Osteoblast (primary cell): ENCODE results near the gene RCSD1. TPM values are rescaled to one million over a fixed set of nuclear protein-coding genes. Genes with fewer than 3 reads are reported as not detected.

Source experiments
- DNase-seq: peaks from one replicate; pipeline ENCODE4 v3.0.0; 2011; ENCODE audit warnings: low spot score, mixed read lengths; ENCODE audit not compliant: insufficient read length; ENCODE audit errors: missing footprints
- H2AFZ ChIP-seq: 2 replicates; pipeline ENCODE4 v1.6.0; 2011; ENCODE audit warnings: mild to moderate bottlenecking, low read length
- H3K27ac ChIP-seq: 2 replicates; pipeline ENCODE4 v1.5.1; 2011; ENCODE audit warnings: mild to moderate bottlenecking, low read depth, low read length, moderate library complexity
- H3K27me3 ChIP-seq: 2 replicates; pipeline ENCODE4 v1.6.0; 2012; ENCODE audit warnings: mild to moderate bottlenecking, control low read depth, inconsistent platforms, low read length, moderate library complexity; ENCODE audit not compliant: insufficient read depth
- H3K36me3 ChIP-seq: 2 replicates; pipeline ENCODE4 v1.5.1; 2011; ENCODE audit warnings: mild to moderate bottlenecking, low read length, control low read depth, moderate library complexity; ENCODE audit not compliant: insufficient read depth
- H3K4me1 ChIP-seq: 2 replicates; pipeline ENCODE4 v1.5.1; 2011; ENCODE audit warnings: mild to moderate bottlenecking, low read length, control low read depth, moderate library complexity; ENCODE audit not compliant: insufficient read depth
- H3K4me2 ChIP-seq: 2 replicates; pipeline ENCODE4 v1.6.0; 2011; ENCODE audit warnings: mild to moderate bottlenecking, low read length; ENCODE audit not compliant: insufficient read depth
- H3K4me3 ChIP-seq: fragments of 200-600 bp; sonication (generic); 3 replicates; pipeline ENCODE4 v1.5.1; 2012; ENCODE audit warnings: mild to moderate bottlenecking, low read length, inconsistent platforms; ENCODE audit not compliant: insufficient read depth
- H3K79me2 ChIP-seq: 2 replicates; pipeline ENCODE4 v1.6.0; 2012; ENCODE audit warnings: mild to moderate bottlenecking, low read length, control low read depth, inconsistent platforms; ENCODE audit not compliant: insufficient read depth
- H3K9me3 ChIP-seq: 2 replicates; pipeline ENCODE4 v1.5.1; 2011; ENCODE audit warnings: low read depth, low read length, control low read depth
- H4K20me1 ChIP-seq: 2 replicates; pipeline ENCODE4 v1.6.0; 2012; ENCODE audit warnings: mild to moderate bottlenecking, low read length, control low read depth; ENCODE audit not compliant: insufficient read depth
- CTCF ChIP-seq: IDR thresholded peaks from 2 replicates; pipeline ENCODE4 v1.5.1; 2011; ENCODE audit warnings: mild to moderate bottlenecking, low read depth, low read length, moderate library complexity; ENCODE audit errors: extremely low read depth
- total RNA-seq: library from RNA; depleted of rRNA; stranded (reverse); fragments of >200 nt; gene quantifications from 2 replicates; pipeline ENCODE4 v1.2.3, GENCODE V29; 2012

RCSD1 gene
- total RNA-seq, 1 donor, result under 0.01 TPM

DNA sequence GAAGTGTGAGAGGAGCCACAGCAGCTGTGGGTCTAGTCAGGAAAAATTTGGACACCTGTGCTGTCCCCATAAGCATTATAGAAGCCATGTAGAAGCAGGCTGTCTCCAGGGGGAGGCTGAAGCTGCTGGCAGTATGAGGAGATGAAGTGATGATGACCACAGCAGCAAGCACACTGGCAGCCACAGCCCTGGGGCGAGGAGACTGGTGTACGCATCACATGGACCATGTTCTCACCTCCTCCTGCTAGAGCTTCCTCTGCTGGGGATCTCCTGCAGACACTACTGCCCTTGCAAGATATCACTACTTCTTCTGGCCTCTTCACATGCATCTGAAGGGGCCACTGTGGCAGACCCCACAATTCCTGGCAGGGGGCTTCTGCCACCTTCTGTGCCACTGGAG lies 42.7 kb upstream of the RCSD1 start:
- no peaks in the 10 kb centered on the region for H3K36me3 ChIP-seq
- no peak for DNase-seq
- H3K4me3 ChIP-seq, result no peak overlapping the region
- no peak overlapping the region for H3K27ac ChIP-seq
- no peaks in the 10 kb centered on the region for H3K4me1 ChIP-seq
- H3K27me3 ChIP-seq, result no peaks in the 10 kb centered on the region
- no peak for TF ChIP-seq CTCF
- no peak overlapping the region for H2AFZ ChIP-seq
- H4K20me1 ChIP-seq, result no peaks in the 10 kb centered on the region
- H3K4me2 ChIP-seq, result no peak overlapping the region
- H3K9me3 ChIP-seq, result no peaks in the 10 kb centered on the region
- no peaks in the 10 kb centered on the region for H3K79me2 ChIP-seq

DNA sequence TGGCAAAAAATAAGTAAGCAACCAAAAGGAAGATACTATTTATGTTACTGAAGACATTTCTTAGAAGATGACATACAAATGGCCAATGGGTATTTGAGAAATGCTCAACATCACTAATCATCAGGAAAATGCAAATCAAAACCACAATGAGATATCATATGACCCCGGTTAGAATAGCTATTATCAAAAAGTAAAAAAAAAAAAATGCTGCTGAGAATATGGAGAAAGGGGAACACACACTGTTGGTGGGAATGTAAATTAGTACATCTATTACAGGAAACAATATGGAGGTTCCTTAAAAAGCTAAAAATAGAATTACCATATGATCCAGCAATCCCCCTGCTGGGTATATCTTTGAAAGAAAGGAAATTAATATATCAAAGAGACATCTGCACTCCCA lies 42.2 kb upstream of the RCSD1 start:
- Histone ChIP-seq H3K79me2 (no peaks in the 10 kb centered on the region), H3K27me3 (no peaks in the 10 kb centered on the region), H3K36me3 (no peaks in the 10 kb centered on the region), H2AFZ (no peak overlapping the region), H3K4me2 (no peak overlapping the region), H3K4me1 (no peaks in the 10 kb centered on the region), H3K4me3 (no peak overlapping the region), H4K20me1 (no peaks in the 10 kb centered on the region), H3K9me3 (no peaks in the 10 kb centered on the region), H3K27ac (no peak overlapping the region)
- TF ChIP-seq CTCF, result no peak
- DNase-seq, result no peak

DNA sequence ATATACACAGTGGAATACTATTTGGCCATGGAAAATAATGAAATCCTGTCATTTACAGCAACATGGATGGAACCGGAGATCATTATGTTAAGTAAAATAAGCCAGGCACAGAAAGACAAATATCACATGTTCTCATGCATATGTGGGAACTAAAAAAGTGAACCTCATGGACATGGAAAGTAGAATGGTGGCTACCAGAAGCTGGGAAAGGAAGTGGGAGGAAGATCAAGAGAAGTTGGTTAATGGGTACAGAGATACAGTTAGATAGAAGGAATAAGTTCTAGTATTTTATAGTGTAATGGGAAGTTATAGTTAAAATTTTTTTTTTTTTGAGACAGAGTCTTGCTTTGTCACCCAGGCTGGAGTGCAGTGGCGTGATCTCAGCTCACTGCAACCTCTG lies 41.7 kb upstream of the RCSD1 start:
- Histone ChIP-seq H3K9me3 (no peaks in the 10 kb centered on the region), H3K36me3 (no peaks in the 10 kb centered on the region), H3K27ac (no peak overlapping the region), H3K4me2 (no peak overlapping the region), H2AFZ (no peak overlapping the region), H3K4me1 (no peaks in the 10 kb centered on the region), H3K79me2 (no peaks in the 10 kb centered on the region), H3K27me3 (no peaks in the 10 kb centered on the region), H4K20me1 (no peaks in the 10 kb centered on the region), H3K4me3 (no peak overlapping the region)
- DNase-seq, result no peak
- no peak for TF ChIP-seq CTCF

DNA sequence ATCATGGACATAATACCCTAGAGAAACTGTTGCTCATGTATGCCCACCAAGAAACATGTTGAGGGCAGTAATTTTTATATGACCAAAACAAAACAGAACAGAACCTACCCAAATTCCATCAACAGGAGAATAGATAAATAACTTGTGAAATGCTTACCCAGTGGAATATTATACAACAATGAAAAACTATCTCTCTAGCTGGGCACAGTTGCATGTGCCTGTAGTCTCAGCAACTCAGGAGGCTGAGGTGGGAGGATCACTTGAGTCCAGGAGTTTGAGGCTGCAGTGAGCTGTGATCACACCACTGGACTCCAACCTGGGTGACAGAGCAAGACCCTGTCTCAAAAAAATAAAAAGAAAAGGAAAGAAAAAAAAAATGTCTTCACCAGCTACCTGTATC lies 37.6 kb upstream of the RCSD1 start:
- DNase-seq, result no peak
- no peaks in the 10 kb centered on the region for H3K36me3 ChIP-seq
- H3K27me3 ChIP-seq, result peaks cover 8% of the 10 kb centered on the region
- no peak overlapping the region for H3K4me2 ChIP-seq
- no peak overlapping the region for H3K4me3 ChIP-seq
- no peaks in the 10 kb centered on the region for H3K4me1 ChIP-seq
- no peak overlapping the region for H3K27ac ChIP-seq
- no peaks in the 10 kb centered on the region for H3K79me2 ChIP-seq
- no peak for TF ChIP-seq CTCF
- H4K20me1 ChIP-seq, result no peaks in the 10 kb centered on the region
- no peaks in the 10 kb centered on the region for H3K9me3 ChIP-seq
- no peak overlapping the region for H2AFZ ChIP-seq
